ENCODE measurements around the gene BCL7A.
"Not testable (repeated sequence)": the region's sequence is repeated elsewhere in the genome, so short reads cannot be mapped to it uniquely, and the experiment has no call there.

DNA sequence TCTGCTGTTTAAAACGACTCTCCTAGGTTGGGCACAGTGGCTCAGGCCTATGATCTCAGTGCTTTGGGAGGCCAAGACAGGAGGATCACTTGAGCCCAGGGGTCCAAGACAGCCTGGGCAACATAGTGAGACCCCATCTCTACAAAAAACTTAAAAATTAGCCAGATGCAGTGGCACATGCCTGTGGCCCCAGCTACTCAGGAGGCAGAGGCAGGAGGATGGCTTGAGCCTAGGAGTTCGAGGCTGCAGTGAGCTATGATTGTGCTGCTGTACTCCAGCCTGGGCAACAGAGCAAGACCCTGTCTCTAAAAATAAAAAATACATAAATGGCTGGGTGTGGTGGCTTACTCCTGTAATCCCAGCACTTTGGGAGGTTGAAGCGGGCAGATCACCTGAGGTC, 19.8 kb downstream of the BCL7A start:
- TF ChIP-seq POLR2A (IDR thresholded peaks at IDR 0.05) = not testable (repeated sequence)
- TF ChIP-seq, protein P1, sequence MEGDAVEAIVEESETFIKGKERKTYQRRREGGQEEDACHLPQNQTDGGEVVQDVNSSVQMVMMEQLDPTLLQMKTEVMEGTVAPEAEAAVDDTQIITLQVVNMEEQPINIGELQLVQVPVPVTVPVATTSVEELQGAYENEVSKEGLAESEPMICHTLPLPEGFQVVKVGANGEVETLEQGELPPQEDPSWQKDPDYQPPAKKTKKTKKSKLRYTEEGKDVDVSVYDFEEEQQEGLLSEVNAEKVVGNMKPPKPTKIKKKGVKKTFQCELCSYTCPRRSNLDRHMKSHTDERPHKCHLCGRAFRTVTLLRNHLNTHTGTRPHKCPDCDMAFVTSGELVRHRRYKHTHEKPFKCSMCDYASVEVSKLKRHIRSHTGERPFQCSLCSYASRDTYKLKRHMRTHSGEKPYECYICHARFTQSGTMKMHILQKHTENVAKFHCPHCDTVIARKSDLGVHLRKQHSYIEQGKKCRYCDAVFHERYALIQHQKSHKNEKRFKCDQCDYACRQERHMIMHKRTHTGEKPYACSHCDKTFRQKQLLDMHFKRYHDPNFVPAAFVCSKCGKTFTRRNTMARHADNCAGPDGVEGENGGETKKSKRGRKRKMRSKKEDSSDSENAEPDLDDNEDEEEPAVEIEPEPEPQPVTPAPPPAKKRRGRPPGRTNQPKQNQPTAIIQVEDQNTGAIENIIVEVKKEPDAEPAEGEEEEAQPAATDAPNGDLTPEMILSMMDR (IDR thresholded peaks at IDR 0.05) = not testable (repeated sequence)

All from right lobe of liver (tissue), 4 donors.